SIG-M5 treated with dmso at 0.1 percent for 504 hours (cell line): ENCODE measurements around the gene TTC24.

ENCODE experiments used
- DNase-seq: peaks from one replicate; lab custom pipeline; 2025; ENCODE audit not compliant: unreplicated experiment; lab: John Stamatoyannopoulos, UW

The TTC24 gene

GRCh38 chr1:156553860-156554485, 25.6 kb upstream of the TTC24 start:
- DNase-seq = no peak

GRCh38 chr1:156554971-156555370, 24.6 kb upstream of the TTC24 start:
- DNase-seq = no peak

- no peak for DNase-seq
Measured at GRCh38 chr1:156555715-156556114, 23.8 kb upstream of the TTC24 start.

GRCh38 chr1:156556354-156556753, 23.2 kb upstream of the TTC24 start:
- DNase-seq = no peak

GRCh38 chr1:156559086-156559796, 20.3 kb upstream of the TTC24 start:
- DNase-seq = no peak

- no peak for DNase-seq
Measured at GRCh38 chr1:156559797-156560385, 19.6 kb upstream of the TTC24 start.

GRCh38 chr1:156560585-156561163, 18.8 kb upstream of the TTC24 start:
- no peak for DNase-seq

- DNase-seq = no peak
Measured at GRCh38 chr1:156565519-156565918, 14.0 kb upstream of the TTC24 start.

- DNase-seq = no peak
Measured at GRCh38 chr1:156566436-156566835, 13.1 kb upstream of the TTC24 start.

GRCh38 chr1:156571261-156571852, 8.2 kb upstream of the TTC24 start:
- DNase-seq = peak; percentile 68

- peak; percentile 90 for DNase-seq
Measured at GRCh38 chr1:156571919-156572662, 7.4 kb upstream of the TTC24 start, which contains the start of gene IQGAP3. Gene IQGAP3, minus strand, starts transcription at chr1:156572565. Its CDS starts 36 bp downstream, at chr1:156572529.

- no peak for DNase-seq
Measured at GRCh38 chr1:156572663-156573018, 6.9 kb upstream of the TTC24 start.

GRCh38 chr1:156574039-156574633, 5.4 kb upstream of the TTC24 start:
- DNase-seq = no peak

GRCh38 chr1:156577550-156577949, 2.0 kb upstream of the TTC24 start:
- no peak for DNase-seq

GRCh38 chr1:156578055-156578454, 1.5 kb upstream of the TTC24 start:
- DNase-seq = no peak

GRCh38 chr1:156581661-156582387, 2.3 kb downstream of the TTC24 start:
- DNase-seq = no peak

- DNase-seq = no peak
Measured at GRCh38 chr1:156582388-156583017, 3.0 kb downstream of the TTC24 start.

GRCh38 chr1:156583821-156584622, 4.5 kb downstream of the TTC24 start:
- DNase-seq = peak; percentile 88

- no peak for DNase-seq
Measured at GRCh38 chr1:156584813-156585212, 5.3 kb downstream of the TTC24 start.
